Right ventricle myocardium inferior (tissue), 1 donor: ENCODE data around the gene FUT2. TPM values are rescaled to one million over a fixed set of nuclear protein-coding genes. Genes with fewer than 3 reads are reported as not detected.

Source experiments
- ATAC-seq: fragments of 200-7000 bp; cut with Tn5 transposase; one replicate; pipeline ENCODE4 v1.9.1; 2020; ENCODE audit warnings: mild to moderate bottlenecking, moderate library complexity
- DNase-seq: peaks from one replicate; pipeline ENCODE4 v3.0.0; 2021; ENCODE audit errors: missing footprints
- intact Hi-C: fragments of 100-400 bp; cut with DNase I; formaldehyde crosslinking; loops from one replicate; pipeline ENCODE4 v1.11.0; 2022
- total RNA-seq: library from RNA; stranded (reverse); fragmentation: NEBNext Ultra II Directional; extraction: Animal tissue kit (Norgen Biotek cat#: 25700); gene quantifications from one replicate; pipeline ENCODE4 v1.2.1, GENCODE V29; 2021
- donor health status: DM: no; HTN: yes; CAD: no; lungs with severe emphysema.

Gene FUT2
- total RNA-seq, 1 donor from 2014 or later = not detected

DNA sequence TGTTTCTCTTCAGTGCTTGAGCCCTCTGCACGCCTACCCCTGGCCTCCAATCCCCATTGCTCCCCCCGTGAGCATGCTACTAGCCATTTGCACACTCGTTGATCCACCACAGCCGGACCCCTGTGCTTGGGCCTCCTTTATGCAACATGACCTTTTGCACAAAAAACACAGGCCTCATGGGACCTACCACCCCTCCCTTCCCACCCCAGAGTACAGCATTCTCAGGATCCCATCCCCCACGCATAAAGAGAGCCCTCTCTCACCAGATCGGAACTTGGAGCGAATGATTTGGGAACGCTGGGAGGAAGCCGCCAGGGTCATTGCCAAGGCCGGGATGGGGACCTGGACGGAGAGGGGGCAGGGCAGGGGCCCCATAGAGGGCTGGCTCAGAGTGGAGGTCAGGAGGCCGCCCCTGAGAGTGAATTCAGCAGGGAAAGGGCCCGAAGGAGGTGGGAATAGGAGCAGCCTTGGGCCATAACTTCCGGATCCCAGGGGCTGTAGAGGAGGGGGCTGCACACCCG is 23.0 kb downstream of the FUT2 start:
- ATAC-seq (no peak), DNase-seq (no peak)
- intact Hi-C loops = no loop called here

DNA sequence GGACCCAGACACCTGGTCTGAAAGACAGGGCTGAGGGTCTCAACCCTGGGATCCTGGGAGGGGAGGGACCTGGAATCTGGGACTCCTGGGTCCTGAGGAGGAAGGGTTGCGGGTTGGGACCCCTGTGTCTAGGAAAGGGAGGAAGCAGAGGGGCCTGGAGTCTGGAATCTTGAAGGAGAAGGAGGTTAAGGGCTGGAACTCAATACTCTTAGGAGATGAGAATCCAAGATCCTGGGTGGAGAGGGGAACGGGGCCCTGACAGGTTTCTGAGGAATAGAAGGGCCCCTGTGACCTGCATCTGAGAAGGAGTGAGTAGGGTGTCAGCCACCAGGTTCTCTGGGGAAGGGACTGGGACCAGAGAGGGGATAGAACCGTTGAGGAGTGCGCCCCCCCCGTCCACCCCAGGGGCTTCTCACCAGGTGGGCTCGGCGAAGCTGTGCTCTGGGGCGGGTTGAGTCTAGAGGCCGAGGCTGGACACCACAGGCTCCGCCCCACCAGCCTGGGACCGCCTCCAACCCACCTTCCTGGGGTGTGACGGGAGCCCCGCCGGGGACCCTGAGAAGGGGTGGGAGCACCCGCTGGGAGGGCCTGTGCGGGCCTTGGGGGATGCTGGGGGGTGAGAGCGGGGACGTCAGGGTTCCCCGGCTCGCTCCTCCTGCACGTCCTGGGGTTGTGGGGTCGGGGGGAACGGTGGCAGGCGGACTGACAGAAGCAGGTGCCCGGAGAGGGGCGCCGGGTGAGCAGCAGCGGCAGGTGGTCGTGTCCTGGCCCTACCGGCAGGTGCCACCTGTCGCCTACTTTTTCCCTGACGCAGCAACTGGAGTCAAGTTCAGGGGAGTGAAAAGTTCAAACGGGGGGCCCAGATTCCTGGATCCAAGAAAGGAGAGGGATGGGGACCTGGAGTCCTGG is 23.7 kb downstream of the FUT2 start, which contains the start of gene MAMSTR:
TSS of gene MAMSTR (minus strand) at position 463 of the 909 bp plus-strand sequence. CDS start 694 bp downstream, outside the sequence.
- intact Hi-C loops = no loop called here
- DNase-seq (no peak), ATAC-seq (no peak)

DNA sequence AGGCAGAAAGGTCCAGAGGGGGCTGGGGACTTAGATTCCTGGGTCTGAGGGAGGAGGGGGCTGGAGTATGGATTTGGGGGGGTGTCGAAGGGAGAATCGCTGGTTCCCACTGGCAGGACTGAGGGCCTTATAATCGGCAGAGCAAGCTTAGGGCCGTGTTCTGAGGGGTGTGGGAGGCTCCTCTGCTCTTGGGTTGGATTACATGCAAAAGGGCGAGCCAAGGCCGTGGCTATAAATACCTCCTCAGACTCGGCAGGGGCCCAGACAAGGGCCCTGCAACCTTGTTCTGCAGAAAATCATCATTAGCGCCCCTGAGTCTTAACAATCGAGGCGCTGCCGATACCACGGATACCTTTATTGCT is 24.5 kb downstream of the FUT2 start:
- DNase-seq = no peak
- peak; percentile 26 for ATAC-seq
- intact Hi-C loops = no loop called here

DNA sequence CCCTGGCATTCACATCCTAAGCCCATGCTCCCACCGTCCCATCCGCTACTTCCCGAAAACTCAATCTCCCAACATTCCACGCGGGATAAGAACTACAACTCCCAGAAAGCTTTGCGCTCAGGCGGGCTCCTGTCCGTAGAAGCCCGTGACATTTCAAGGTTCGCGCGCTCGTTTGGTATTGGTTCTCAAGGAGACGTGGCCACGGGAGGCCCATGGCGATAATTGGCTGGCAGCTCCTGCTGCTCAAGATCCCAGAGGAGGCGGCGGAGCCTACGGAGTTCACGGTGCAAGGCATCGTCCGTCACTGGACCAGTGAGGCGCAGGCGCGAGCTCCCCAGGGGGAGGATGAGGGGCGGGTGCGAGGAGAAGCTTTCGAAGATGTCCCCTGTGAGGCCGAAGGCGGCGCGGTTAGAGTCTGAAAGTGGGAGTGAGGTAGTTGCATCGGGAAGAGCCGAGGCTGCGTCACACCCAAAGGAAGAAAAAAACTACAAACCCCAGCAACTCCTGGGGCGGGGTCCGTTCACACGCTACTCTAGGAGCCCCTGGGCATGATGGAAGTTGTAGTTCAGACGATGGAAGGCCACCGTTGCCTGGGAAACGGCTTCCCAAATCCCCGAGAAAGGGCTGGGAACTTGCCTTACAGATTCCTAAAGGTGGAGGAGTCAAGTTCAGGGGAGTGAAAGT is 25.0 kb downstream of the FUT2 start:
- ATAC-seq = peak; percentile 88
- DNase-seq = peak; percentile 99
- intact Hi-C loops = no loop called here

DNA sequence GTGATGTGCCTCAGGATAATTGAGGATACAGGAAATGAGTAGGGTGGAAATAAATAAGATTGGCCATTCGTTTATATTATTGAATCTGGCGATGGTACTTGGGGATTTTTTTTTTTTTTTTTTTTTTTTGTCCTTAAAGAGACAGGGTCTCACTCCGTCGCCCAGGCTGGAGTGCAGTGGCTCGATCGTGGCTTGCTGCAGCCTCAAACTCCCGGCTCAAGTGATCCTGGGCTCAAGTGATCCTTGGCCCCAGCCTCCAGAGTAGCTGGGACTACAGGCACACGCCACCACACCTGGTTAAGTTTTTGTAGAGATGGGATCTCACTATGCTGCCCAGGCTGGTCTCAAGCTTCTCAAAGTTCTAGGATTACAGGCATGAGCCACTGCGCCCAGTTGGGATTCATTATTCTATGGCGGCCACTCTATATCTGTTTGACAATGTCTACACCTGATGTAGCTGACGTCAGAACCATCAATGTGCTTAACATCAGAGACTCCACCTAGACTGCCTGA is 26.5 kb downstream of the FUT2 start:
- intact Hi-C loops = no loop called here
- ATAC-seq (no peak), DNase-seq (no peak)

DNA sequence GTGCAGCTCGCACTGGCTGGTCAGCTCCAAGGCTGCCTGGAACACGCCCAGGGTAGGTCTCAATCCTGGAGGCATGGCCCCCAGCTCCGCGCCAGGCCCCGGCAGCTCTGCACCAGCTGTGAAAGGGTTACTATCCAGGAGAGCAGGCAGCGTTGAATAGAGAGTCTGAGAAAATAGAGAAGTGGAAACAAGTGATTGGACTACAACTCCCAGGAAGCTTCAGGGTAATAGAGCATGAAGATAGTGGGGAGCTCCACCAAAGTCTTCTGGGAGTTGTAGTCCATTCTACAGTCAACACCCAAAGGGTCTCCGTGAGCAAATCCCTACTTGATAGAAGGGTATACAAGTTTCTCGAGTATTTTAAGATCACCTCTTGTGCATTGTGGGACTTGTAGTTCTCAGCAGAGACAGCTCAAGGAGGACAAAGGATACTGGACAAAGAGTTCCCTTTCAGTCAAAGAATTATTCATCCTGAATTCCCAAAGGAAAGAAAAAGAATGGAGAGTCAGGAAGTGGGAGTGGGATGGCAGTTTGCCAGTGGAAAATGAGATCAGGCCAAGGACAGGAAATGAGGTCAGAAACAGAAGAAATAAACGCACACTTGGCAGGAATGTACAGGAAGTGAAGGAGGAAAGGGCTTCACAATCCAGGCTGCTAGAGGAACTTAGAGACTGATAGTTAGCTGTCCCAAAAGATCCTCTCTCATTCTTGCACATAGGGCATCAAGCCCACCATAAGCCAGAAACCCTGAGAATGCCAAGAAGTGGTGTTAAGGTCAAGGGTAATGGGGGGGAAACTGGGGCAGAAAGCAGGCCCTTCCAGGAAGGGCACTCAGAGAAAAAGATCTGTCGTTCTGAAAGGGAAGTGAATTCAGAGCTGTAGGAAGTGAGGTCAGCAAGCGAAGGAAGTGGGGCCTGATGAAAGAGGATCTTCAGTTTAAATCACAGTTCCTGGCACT is 29.3 kb downstream of the FUT2 start:
- intact Hi-C loops = no loop called here
- DNase-seq (no peak), ATAC-seq (peak; percentile 6)

DNA sequence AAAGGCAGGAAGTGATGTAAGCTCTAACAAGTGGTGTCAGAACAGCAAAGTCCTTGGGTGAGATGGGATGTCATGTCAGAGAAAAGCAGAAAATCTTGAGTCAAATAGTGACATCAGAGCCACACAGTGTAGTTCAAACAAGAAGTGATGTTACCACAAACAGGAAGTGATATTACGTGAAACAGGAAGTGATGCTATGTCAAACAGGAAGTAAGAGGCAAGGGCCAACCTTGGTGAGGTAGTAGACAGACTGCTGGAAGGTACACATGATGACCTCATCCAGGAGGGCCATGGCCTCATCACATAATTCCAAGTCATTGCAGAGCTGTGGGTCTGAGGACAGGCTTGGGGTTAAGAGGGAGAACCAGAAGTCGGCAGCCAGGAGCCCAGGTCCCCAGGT is 30.8 kb downstream of the FUT2 start:
- intact Hi-C loops = no loop called here
- DNase-seq (no peak), ATAC-seq (no peak)

DNA sequence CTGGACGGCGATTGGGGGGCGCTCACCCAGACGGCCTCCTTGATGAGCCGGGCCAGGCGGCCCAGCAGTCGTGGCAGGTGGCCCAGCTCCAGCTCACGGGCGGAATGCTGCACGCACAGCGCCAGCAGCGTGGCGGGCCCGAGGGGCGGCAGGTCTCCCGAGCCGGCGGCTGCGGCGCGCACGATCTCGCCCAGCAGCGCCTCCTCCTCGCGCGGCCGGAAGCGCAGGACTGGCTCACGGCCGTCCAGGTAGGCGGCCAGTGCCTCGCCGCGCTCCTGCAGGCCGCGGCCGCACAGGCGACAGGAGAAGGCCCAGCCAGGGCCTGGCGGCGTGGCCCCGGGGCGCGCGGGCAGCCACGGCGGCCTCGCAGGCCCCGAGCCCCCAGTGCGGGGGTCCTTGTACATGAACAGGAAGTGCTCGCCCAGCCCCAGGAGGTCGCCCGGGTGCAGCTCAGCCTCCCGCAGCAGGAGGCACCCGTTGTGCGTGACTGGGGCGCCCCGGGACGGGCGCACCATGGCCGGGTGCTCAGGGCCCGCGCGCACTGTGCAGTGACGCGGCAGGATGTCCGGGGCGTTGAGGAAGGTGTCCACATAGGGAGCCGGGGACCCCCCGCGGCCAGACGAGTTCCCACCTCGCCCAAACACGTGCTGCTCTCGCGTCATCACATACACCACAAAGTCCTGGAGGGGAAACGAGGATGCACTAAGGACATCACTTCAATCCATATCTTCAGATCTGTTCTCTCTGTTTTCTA is 33.3 kb downstream of the FUT2 start:
- intact Hi-C loops = no loop called here
- ATAC-seq = no peak

DNA sequence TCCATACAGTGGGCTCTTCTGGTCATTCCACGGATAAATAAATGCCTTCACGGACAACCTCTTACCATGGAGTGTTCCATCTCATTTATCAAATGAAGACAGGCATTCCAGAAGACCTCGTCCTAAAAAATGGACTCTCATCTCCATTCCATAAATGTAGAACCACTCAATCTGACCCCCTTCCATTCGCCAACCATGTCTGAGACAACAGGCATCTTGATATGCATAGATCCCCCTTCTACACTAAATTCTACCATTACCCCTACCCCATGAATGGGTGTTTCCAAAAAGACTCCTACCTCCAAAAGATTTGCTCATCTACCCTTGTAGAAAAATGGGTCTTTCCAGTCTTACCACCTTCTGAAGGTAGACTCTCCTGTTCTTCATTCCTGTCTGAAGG is 35.7 kb downstream of the FUT2 start:
- intact Hi-C loops = no loop called here
- ATAC-seq (no peak), DNase-seq (no peak)

More for the DNA sequence above, 33.3 kb downstream of the FUT2 start:
- DNase-seq = no peak

DNA sequence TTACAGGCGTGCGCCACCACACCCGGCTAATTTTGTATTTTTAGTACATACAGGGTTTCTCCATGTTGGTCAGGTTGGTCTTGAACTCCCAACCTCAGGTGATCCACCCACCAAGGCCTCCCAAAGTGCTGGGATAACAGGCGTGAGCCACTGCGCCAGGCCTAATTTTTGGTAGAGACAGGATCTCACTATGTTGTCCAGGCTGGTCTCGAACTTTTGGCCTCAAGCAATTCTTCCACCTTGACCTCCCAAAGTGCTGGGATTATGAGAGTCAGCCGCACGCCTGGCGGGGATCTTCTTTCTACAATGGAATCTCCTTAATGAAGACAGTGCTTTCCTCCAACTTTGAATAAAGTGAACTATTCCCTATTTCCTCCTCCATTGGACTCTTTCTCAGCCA is 38.9 kb downstream of the FUT2 start:
- intact Hi-C loops = no loop called here
- ATAC-seq (no peak), DNase-seq (no peak)

DNA sequence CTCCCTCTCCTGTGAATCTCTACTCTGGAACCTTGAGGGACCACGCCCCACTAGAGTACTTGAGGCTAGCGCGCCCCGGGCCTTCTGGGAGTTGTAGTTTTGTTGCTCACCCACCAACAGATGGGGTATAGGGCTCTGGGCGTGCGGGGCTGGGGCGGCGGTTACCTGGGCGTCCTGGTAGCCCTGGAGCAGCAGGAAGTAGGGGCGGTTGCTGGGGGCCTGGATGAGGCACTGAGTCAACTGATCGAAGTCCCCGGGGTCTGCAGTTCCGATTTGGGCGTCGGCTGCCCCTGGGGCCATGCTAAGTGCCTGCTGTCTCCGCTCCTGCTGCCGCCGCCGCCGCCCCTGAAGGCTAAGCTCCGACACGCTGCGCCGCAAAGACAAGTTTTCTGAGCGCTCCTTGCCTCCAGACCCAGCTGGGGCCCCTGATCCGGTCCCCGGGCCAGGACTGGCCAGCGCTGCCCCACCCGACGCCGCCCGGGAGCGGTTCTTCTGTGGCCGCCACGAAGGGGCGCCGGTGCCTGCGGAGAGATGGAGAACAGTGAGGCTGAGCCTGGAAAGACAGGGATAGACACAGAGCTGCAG is 39.4 kb downstream of the FUT2 start:
- DNase-seq (peak; percentile 13), ATAC-seq (no peak)
- intact Hi-C loops = no loop called here

DNA sequence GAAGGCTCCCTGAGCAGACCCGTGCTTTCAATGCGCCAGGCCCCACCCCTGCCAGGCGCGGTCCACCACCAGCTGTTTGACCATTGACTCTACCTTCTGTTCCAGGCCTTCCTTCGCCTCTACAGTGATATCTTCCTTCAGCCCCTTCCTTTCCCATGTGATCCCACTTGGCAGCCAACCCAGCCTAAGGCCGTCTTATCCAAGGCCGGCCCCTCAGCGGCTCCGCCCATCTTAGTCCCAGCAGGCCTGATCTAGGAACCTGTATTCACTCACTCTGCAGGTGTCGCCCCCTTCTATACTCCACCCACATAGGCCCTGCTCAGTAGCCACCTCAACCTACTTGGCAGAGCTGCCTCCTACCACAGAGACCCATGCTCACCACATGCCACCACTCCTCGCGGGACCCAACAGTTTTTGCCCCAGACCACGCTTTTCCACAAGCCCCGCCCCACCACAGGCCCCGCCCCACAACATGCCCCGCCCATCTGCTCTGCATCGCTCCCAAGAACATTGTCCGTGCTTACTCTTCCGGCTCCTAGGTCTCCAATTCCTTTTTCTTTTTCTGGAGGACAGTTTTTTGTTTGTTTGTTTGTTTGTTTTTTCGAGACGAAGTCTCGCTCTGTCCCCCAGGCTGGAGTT is 41.7 kb downstream of the FUT2 start:
- peak; percentile 58 for DNase-seq
- no peak for ATAC-seq
- intact Hi-C loops = no loop called here

DNA sequence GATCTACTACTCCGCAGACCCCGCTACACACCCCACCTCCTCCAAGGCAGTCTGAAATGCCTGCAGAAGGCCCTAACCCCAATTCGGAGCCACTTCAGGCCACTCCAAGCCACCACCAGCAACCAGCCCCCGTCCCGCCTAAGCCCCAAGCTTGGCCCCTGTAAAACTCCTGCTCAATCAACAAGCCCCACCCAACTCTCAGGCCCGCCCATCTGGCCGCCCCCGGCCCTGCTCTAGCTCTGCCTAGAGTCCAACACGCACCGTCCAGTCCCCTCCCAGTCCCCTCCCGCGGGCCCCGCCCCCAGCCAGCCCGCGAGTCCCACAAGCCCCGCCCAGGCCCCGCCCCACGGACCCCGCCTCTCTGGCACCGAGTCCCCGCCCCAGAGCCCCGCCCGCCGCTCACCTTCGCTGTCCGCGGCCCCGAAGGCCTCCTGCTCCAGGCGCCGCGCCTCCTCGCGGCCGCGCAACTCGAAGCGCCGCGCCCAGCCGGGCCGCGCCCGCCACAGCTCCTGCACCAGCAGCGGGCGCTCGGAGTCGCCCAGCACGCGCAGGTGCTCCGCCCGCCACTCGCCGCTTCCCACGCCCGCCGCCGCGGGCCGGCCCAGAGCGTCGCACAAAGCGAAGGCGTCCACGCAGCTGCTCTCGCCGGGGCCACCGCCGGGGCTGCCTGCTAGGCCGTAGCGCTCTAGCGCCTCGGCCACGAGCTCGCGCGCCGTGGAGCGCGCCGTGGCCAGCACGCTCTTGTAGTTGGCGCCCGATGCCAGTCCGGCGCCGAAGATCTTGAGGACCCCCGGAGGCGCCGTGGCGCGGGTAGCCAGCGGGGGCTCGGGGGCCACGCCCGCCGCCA is 43.0 kb downstream of the FUT2 start:
- DNase-seq (peak; percentile 95), ATAC-seq (peak; percentile 94)
- intact Hi-C loops = loop anchor here (1.0 kb wide), 1 partner anchor 24 kb away; no protein-coding TSS in a partner anchor

DNA sequence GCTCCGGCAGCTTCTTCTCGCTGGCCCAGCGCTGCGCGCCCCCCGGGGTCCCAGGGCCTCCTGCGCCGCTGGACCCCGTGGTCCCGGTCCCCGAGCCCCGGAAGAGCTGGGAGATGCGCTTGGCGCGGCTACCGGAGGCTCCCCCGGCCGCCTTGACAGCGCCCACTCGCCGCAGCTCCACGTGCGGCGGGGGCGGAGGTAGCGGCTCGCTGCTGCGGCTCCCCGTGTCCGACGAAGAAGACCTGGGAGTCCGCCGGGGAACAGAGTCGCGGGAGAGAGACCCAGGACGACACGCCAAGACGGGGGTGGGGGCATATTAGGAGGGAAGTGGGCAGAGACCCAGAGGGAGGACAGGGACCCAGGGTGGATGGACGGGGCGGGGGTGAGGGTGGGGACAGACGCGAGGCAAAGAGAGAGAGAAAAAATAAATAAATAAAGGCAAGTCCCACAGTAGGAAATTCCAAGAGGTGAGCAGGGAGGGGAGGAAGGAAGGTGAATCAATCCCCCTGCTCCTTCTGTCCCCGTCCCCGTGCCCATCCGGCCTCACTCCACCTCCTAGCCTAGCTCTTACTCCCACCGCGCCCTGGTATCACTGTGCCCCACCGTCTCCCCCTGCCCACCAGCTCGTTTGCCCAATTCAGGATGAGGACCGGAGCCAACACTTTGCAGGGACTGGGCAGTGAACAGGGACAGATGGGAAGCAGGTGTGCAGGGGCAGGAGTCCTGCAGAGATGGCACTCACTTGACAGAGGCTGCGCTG is 43.8 kb downstream of the FUT2 start:
- intact Hi-C loops = no loop called here
- no peak for DNase-seq
- ATAC-seq = no peak

DNA sequence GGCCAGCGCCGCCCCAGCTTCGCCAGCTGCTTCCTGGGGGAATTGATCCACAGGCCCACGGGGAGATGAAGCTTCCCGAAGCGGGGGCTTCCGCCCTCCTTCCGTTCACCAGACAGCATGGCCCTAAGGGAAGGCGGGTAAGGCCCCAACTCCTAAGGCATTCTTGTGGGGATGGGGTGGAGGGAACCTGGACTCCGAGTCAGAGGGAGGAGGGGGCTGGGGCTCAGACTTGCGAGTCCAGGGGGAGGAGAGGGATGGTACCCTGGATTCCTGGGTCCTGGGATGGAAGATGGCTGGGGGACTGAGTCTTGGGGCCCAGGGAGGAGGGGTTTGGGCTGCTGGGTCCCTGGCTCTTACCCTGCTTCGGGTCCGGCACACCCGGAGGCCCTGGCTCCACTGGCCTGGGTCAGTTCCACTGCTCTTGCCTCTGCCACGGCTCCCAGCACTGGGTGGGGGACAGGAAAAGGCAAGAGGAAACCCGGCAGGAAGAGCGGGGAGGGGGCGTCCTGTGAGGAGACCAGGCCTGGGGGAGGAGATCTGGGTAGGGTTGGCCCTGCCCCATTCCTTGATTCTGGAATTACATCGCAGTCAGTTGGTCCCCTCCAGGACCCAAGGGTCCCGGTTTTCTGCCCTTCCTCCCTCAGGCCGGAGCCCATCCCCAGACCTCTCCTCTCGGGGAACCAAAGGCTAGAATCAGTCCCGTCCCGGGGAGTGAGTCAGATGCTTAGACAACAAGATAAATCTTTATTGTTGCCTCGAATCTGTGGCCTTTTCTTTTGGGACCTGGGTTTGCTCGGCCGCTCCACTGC is 44.6 kb downstream of the FUT2 start, which contains the start of gene RASIP1:
TSS of gene RASIP1 (minus strand) at position 447 of the 809 bp plus-strand sequence. CDS start at position 119, 328 bp downstream.
- peak; percentile 7 for ATAC-seq

More for the DNA sequence above, 44.6 kb downstream of the FUT2 start, which contains the start of gene RASIP1:
- intact Hi-C loops = no loop called here
- peak; percentile 81 for DNase-seq
